K562 (cell line): Measurements from ENCODE around the gene OBSCN.

ENCODE experiments used
- CTCF ChIP-seq, 3 experiments: IDR thresholded peaks in 2 of 3; conservative IDR thresholded peaks in 1 of 3; 2 replicates each; pipeline ENCODE4 v1.5.1; 2011 to 2012; ENCODE audit warnings: low read length in 3 of 3, mild to moderate bottlenecking in 3 of 3, control low read depth in 2 of 3, improper control_type of control experiment in 1 of 3, inconsistent platforms in 1 of 3, low read depth in 1 of 3, mixed read lengths in 1 of 3, moderate library complexity in 1 of 3; ENCODE audit not compliant: insufficient read depth in 2 of 3
- EP300 ChIP-seq: IDR thresholded peaks from 2 replicates; pipeline ENCODE4 v1.6.1; 2012; ENCODE audit warnings: low read length, improper control_type of control experiment
- POLR2A ChIP-seq: fragments of 450-650 bp; conservative IDR thresholded peaks from 2 replicates; pipeline ENCODE4 v1.6.1; 2016

DNA sequence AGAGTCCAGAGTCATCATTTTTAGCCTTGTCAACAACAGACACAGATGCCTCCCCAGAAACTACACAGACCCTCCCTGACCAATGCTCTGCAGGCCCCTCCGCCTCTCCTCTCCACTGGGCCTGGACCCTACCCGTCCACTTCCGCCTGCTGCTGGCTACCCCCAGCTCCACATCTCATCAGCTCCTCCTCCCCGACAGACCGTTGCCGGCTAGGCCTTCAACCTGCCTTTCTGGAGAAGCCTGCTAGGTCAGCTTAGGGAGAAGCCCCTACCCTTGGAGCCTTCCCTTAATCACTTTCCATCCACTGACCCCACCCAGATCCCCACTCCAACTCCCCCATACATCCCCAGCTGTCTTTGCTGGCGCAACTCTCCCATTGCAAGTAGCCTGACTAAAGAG, 207.4 kb downstream of the OBSCN start:
- TF ChIP-seq EP300 = no peak
- no peak for TF ChIP-seq CTCF (IDR thresholded peaks at IDR 0.05 in 2 of 3, conservative IDR thresholded peaks at IDR 0.05 in 1 of 3; ENCODE audit: insufficient read depth in 2 of 3, low read depth in 1 of 3, low read length in 3 of 3)
- no peak for TF ChIP-seq POLR2A
